Breast epithelium (tissue), 4 donors: ENCODE results near the gene CNEP1R1. TPM values are rescaled to one million over a fixed set of nuclear protein-coding genes. Genes with fewer than 3 reads are reported as not detected.
A peak's percentile ranks its signal among the peaks of the same experiment; 100 is the strongest.

Experiments used
- DNase-seq, 2 donors: peaks; one replicate each; pipeline ENCODE4 v3.0.0-alpha.2; 2019; ENCODE audit warnings: low spot score in 2 of 2
- H3K27ac ChIP-seq, 2 donors: fragments of 200-600 bp; sonication (generic) in 1 of 2; one replicate each; pipeline ENCODE4 v1.5.1; 2016 to 2019; ENCODE audit warnings: mild to moderate bottlenecking in 1 of 2
- H3K27me3 ChIP-seq, 2 donors: fragments of 200-600 bp; sonication (generic) in 1 of 2; one replicate each; pipeline versions ENCODE4 v1.5.1 to v1.6.0; 2017 to 2019; ENCODE audit warnings: control low read depth in 1 of 2, mild to moderate bottlenecking in 1 of 2
- H3K36me3 ChIP-seq: fragments of 200-600 bp; one replicate; pipeline ENCODE4 v1.5.1; 2019
- H3K4me1 ChIP-seq, 2 donors: fragments of 200-600 bp; sonication (generic); one replicate each; pipeline ENCODE4 v1.5.1; 2016 to 2019; ENCODE audit warnings: control low read depth in 1 of 2
- H3K4me3 ChIP-seq, 3 donors: fragments of 200-600 bp; sonication (generic); 1 replicate in 2 of 3; 2 replicates in 1 of 3; pipeline ENCODE4 v1.5.1; 2016 to 2019; ENCODE audit warnings: mild to moderate bottlenecking in 3 of 3, moderate library complexity in 2 of 3
- H3K9me3 ChIP-seq, 2 donors: fragments of 200-600 bp; sonication (generic) in 1 of 2; one replicate each; pipeline ENCODE4 v1.5.1; 2016 to 2019; ENCODE audit warnings: control low read depth in 1 of 2
- POLR2A ChIP-seq: fragments of 450-650 bp; IDR thresholded peaks from one replicate; pipeline ENCODE4 v1.6.1; 2016; ENCODE audit warnings: antibody characterized with exemption, mild to moderate bottlenecking, moderate library complexity
- POLR2AphosphoS5 ChIP-seq, 3 donors: sonication (generic); formaldehyde crosslinking; IDR thresholded peaks; one replicate each; pipeline ENCODE4 v1.6.1; 2017; ENCODE audit warnings: antibody characterized with exemption in 3 of 3
- intact Hi-C: fragments of 100-400 bp; cut with DNase I; formaldehyde crosslinking; loops from one replicate; pipeline ENCODE4 v1.15.1; 2023; ENCODE audit warnings: low total_unique reads
- total RNA-seq, 3 donors: library from RNA; depleted of rRNA; stranded (reverse); fragments of >200 nt; gene quantifications; one replicate each; pipeline ENCODE4 v1.1.0, GENCODE V29; 2016
- TF ChIP-seq, protein P1 (sequence below), 3 donors: fragments of 450-650 bp; IDR thresholded peaks; one replicate each; pipeline ENCODE4 v1.5.1; 2016 to 2017; ENCODE audit warnings: antibody characterized with exemption in 3 of 3, mild to moderate bottlenecking in 3 of 3, moderate library complexity in 3 of 3

CNEP1R1 gene
- total RNA-seq, 3 donors from 2014 or later: 16.5 to 20.8 (median 17.4) TPM

- Histone ChIP-seq H3K4me3 (peak overlapping the region; percentile 68 to 97 (median 89)), H3K36me3 (no peaks in the 10 kb centered on the region), H3K27ac (peak overlapping the region; percentile 78 to 92), H3K9me3 (no peaks in the 10 kb centered on the region), H3K4me1 (no peaks in the 10 kb centered on the region), H3K27me3 (no peaks in the 10 kb centered on the region)
- TF ChIP-seq POLR2A: no peak
- TF ChIP-seq POLR2AphosphoS5 (IDR thresholded peaks at IDR 0.05): no peak
- TF ChIP-seq, protein P1, sequence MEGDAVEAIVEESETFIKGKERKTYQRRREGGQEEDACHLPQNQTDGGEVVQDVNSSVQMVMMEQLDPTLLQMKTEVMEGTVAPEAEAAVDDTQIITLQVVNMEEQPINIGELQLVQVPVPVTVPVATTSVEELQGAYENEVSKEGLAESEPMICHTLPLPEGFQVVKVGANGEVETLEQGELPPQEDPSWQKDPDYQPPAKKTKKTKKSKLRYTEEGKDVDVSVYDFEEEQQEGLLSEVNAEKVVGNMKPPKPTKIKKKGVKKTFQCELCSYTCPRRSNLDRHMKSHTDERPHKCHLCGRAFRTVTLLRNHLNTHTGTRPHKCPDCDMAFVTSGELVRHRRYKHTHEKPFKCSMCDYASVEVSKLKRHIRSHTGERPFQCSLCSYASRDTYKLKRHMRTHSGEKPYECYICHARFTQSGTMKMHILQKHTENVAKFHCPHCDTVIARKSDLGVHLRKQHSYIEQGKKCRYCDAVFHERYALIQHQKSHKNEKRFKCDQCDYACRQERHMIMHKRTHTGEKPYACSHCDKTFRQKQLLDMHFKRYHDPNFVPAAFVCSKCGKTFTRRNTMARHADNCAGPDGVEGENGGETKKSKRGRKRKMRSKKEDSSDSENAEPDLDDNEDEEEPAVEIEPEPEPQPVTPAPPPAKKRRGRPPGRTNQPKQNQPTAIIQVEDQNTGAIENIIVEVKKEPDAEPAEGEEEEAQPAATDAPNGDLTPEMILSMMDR (IDR thresholded peaks at IDR 0.05): no peak
- intact Hi-C loops: no loop called here
- DNase-seq: no peak
These were observed 40.2 kb downstream of the CNEP1R1 start for GRCh38 chr16:50065241-50065623.

DNA sequence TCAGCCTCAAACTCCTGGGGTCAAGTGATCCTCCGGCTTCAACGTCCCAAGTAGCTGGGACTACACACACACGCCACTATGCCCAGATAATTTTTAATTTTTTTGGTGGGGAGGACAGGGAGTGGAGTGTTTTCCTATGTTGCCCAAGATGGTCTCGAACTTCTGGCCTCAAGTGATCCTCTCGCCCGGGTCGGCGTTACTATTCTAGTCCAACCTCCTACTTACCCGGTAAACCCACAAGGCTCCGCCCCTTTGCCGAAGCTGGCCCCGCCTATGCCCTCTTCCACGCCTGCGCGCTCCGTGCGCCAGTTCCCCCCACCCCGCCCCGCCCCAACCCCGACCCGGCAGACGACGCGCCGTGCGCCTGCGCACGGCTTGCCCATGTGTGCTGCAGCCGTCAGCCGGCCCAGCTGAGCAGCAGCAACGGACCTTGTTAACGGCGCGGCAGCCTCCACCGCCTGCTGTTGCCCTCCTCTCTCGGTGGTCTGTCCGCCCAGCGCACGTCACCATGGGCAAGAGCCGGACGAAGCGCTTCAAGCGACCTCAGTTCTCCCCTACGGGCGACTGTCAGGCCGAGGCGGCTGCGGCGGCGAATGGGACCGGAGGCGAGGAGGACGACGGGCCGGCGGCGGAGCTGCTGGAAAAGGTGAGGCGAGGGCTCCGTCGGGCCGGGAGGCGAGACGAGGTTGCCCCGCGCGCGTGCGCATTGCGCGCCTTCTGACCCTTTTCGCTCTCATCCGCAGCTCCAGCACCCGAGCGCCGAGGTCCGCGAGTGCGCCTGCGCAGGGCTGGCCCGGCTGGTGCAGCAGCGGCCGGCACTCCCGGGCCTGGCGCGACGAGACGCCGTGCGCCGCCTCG lies 40.8 kb downstream of the CNEP1R1 start, which contains the start of gene HEATR3:
TSS of gene HEATR3 (plus strand) at position 347 of the 858 bp plus-strand sequence. CDS start at position 509, 162 bp downstream.
- H3K9me3 ChIP-seq: no peaks in the 10 kb centered on the region
- H3K27ac ChIP-seq: peak within 1 kb of the TSS; percentile 78 to 92
- H3K4me3 ChIP-seq: peak within 1 kb of the TSS; percentile 68 to 97 (median 89)
- no peaks in the 10 kb centered on the region for H3K27me3 ChIP-seq
- TF ChIP-seq POLR2A: no peak
- TF ChIP-seq POLR2AphosphoS5 (IDR thresholded peaks at IDR 0.05): peak; percentile 16 to 54 (median 29)
- TF ChIP-seq, protein P1 (IDR thresholded peaks at IDR 0.05): no peak
- no peaks in the 10 kb centered on the region for H3K36me3 ChIP-seq
- H3K4me1 ChIP-seq: no peaks in the 10 kb centered on the region
- peak; percentile 84 to 87 for DNase-seq
- intact Hi-C loops: no loop called here

- intact Hi-C loops: no loop called here
- Histone ChIP-seq H3K4me3 (peak overlapping the region; percentile 68 to 97 (median 89)), H3K9me3 (no peaks in the 10 kb centered on the region), H3K27me3 (no peaks in the 10 kb centered on the region), H3K27ac (peak overlapping the region; percentile 78 to 92), H3K36me3 (no peaks in the 10 kb centered on the region), H3K4me1 (no peaks in the 10 kb centered on the region)
- DNase-seq: no peak
- TF ChIP-seq, protein P1 (IDR thresholded peaks at IDR 0.05): no peak
- TF ChIP-seq POLR2A (no peak), POLR2AphosphoS5 (IDR thresholded peaks at IDR 0.05) (no peak)
These were observed 41.7 kb downstream of the CNEP1R1 start for GRCh38 chr16:50066482-50067289.

GRCh38 chr16:50067290-50067853 lies 42.3 kb downstream of the CNEP1R1 start:
- H3K27me3 ChIP-seq: no peaks in the 10 kb centered on the region
- H3K36me3 ChIP-seq: no peaks in the 10 kb centered on the region
- intact Hi-C loops: no loop called here
- no peaks in the 10 kb centered on the region for H3K9me3 ChIP-seq
- peak overlapping the region in 2 of 3 donors; percentile 68 to 97 for H3K4me3 ChIP-seq
- H3K27ac ChIP-seq: no peak overlapping the region
- no peaks in the 10 kb centered on the region for H3K4me1 ChIP-seq
- TF ChIP-seq, protein P1 (IDR thresholded peaks at IDR 0.05): peak in 1 of 3 donors; percentile 9
- no peak for TF ChIP-seq POLR2AphosphoS5 (IDR thresholded peaks at IDR 0.05)
- TF ChIP-seq POLR2A: no peak
- DNase-seq: no peak
